Amniotic stem cell (primary cell): ENCODE results near the gene CUL2.
"Not testable (repeated sequence)": the region's sequence is repeated elsewhere in the genome, so short reads cannot be mapped to it uniquely, and the experiment has no call there.

Experiments used
- DNase-seq: peaks from one replicate; lab custom pipeline; 2025; lab: John Stamatoyannopoulos, UW

Gene CUL2

GRCh38 chr10:35019041-35020024 is 70.8 kb downstream of the CUL2 start:
- no peak for DNase-seq

- no peak for DNase-seq
Measured at GRCh38 chr10:35017608-35018007, 72.5 kb downstream of the CUL2 start.

DNA sequence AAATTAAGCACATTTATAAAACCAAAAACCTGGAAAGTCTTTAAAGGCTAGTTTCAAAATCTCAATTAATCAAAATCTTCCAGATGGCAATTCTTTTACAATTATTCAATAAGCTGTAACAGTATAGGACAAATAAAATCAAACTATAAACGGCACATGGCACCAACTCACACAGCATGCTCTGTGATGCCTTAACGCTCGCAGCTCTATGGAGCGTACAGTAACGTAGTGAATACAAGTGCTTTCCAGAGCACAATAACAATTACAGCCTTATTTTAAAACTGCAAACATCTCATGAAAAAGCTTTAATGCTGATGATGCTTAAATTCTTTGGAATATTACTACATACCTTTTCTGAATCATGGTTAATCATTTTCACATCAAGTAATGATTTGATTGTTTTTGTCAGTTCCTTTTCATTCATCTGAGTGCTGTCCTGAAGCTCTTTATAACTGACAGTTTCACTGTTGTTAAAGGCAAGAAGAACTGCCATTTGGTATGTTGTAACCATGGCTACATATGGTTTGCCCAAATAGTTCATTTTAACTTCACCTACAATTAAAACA is 74.2 kb downstream of the CUL2 start:
- no peak for DNase-seq

GRCh38 chr10:35012781-35013180 is 77.4 kb downstream of the CUL2 start:
- no peak for DNase-seq

- no peak for DNase-seq
Measured at GRCh38 chr10:35011771-35012191, 78.4 kb downstream of the CUL2 start.

- no peak for DNase-seq
Measured at GRCh38 chr10:35007858-35008301, 82.3 kb downstream of the CUL2 start.

DNA sequence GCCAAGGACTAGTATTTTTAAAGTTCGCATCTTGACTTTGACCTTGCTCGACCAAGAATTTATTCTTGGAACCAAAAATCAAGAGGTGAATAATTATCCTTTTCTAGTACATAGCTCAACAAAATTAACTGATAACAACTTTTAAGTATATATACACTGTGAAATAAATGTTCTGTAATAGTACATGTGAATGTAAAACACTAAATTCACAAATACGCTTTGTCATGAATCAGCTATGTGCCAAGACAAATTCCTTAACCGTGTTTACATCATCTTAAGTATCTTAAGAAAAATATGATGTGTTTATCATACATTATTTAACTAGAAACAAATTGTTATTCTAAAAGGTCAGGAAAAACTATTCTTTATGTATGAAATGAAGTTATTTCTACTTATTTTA is 83.3 kb downstream of the CUL2 start:
- no peak for DNase-seq

- DNase-seq, result no peak
Measured at GRCh38 chr10:35005868-35006267, 84.3 kb downstream of the CUL2 start.

GRCh38 chr10:35004651-35005050 is 85.5 kb downstream of the CUL2 start:
- no peak for DNase-seq

- no peak for DNase-seq
Measured at GRCh38 chr10:35003906-35004305, 86.2 kb downstream of the CUL2 start.

- no peak for DNase-seq
Measured at GRCh38 chr10:35000936-35001335, 89.2 kb downstream of the CUL2 start.

- no peak for DNase-seq
Measured at GRCh38 chr10:34999532-34999931, 90.6 kb downstream of the CUL2 start.

- DNase-seq, result no peak
Measured at GRCh38 chr10:34998940-34999339, 91.2 kb downstream of the CUL2 start.

GRCh38 chr10:34996843-34997242 is 93.3 kb downstream of the CUL2 start:
- no peak for DNase-seq

DNA sequence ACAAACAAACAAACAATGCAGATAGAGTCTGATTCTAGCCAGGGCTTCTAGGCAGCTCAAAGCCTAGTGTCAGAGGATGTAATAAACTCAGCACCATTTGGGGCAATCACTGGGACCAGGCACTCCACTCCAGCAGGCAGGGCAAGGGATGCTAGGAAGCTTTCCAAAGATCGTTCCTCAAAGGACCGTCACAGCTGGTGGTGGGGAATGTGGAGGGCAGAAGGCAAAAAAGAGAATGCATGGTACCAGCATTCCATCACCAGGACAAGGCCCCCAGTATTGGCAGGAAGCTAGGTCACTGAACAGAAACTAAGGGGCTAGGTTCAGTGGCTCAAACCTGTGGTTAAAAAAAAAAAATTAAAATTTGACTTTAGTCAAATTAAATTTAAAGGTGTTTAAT is 94.2 kb downstream of the CUL2 start:
- DNase-seq, result no peak

DNA sequence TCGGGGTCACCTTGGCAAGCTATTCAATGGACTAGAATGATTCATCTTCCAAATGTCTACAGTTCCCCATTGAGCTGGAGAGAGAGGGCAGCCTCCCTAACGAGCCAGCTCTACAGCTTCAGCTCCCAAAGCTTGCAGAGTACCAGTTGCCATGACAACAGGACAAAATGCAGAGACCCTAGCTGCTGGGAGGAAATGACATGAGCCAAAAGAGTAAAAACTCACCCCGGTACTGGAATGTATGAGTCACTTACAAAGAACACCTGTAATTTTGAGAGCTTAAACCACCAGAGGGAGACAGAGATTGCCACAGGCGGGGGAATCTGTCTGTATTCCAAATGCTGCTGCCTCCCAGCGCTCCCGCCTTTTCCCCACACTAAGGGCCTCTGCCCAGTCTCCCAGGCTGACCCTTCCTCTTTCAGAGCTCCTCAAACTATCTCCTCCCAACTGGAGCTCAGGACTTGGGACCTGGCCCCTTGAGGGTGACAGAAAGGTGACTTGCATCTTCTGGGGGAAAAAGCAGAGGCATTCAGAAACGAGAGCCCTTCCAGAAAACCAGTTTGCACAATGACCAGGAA is 95.5 kb downstream of the CUL2 start:
- DNase-seq, result no peak

DNA sequence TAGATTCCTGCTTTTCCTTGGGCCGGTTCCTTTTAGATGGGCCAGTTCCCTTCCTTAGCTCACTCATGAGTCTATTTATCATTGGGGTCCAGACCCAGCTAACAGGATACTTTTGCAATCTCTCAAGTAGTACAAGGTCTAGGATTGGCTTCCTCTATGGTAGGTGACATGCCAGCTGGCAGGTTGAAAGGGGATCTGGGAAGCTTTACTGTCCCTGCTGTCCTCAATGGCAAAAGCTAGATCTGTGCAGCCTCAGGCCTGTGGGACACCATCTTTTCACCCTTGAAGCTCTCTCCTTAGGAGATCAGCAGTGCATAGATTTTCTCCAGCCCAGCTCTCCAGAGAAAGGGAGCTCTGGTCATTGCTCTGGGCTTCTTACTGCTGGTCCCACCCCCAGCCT is 96.4 kb downstream of the CUL2 start:
- no peak for DNase-seq

DNA sequence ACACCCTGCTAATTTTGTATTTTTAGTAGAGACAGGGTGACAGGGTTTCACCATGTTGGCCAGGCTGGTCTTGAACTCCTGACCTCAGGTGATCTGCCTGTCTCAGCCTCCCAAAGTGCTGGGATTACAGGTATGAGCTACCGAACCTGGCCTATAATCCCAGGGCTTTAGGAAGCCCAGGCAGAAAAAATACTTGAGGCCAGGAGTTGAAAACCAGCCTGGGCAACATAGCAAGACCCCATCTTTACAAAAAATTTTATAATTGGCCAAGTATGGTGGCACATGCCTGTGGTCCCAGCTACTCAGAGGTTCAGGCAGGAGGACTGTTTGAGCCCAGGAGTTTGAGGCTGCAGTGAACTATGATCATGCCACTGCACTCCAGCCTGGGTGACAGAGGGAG is 99.0 kb downstream of the CUL2 start:
- not testable (repeated sequence) for DNase-seq

DNA sequence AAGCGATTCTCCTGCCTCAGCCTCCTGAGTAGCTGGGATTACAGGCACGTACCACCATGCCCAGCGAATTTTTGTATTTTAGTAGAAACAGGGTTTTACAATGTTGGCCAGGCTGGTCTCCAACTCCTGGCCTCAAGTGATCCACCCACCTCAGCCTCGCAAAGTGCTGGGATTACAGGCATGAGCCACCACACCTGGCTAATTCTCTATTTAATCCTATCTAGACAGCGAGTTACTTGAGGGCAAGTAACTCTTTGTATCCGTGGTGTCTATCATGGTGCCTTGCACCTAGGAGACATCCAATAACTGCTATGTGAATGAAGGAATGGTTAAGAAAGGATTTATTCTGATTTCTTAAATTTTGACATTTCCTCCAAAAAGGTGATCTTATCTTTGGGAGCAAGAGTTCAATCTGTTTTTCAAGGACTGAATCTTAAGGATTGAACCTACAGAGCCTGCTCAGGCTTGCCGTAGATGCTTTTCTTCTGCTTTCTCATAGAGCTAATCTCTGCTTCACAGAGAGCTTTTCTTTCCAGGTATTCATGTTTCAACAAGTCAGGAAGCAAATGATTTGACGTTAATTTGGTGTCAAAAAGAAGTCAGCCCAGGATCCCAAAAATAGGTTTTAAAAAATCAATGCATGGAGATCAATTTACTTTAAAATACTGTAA is 101.6 kb downstream of the CUL2 start:
- no peak for DNase-seq

DNA sequence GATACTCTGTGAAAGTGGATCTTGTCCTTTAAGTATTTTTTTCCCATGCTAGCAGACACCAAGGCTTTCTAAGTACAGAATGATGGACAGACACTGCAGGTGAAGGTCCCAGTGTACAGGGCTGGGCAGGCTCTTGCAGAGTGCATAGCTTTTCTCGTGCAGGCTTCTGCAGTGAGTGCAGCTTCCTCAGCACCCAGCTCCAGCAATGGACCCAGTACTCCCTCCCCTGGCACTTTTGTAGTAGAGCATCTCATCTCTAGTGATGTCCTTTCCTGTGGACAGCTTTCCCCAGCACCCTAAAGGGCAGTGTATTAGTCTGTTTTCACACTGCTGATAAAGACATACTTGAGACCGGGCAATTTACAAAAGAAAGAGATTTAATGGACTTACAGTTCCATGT is 104.3 kb downstream of the CUL2 start:
- DNase-seq, result no peak

DNA sequence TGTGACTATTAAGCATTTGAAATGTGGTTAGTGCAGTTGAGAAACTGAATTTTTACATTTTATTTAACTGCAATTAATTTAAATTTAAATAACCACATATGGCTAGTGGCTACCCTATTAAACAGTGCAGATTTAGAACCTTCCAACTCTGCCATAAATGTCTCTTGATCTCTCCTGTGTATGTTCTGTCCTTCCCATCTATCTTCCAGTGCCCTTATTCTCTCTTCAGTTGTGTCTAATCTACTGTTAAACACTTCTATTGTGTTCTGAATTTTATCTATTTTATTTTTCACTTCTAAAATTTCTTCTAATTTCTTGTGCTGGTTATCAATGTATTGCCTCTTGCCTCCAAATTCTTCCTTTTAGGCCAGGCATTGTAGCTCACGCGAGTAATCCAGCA is 105.0 kb downstream of the CUL2 start:
- no peak for DNase-seq

GRCh38 chr10:34981844-34982243 is 108.3 kb downstream of the CUL2 start:
- no peak for DNase-seq

- DNase-seq, result no peak
Measured at GRCh38 chr10:34979938-34980337, 110.2 kb downstream of the CUL2 start.
